IMR-90 (cell line): ENCODE measurements around the gene SLC7A10. TPM values are rescaled to one million over a fixed set of nuclear protein-coding genes. Genes with fewer than 3 reads are reported as not detected.

Experiments
- ATAC-seq: fragments of 200-7000 bp; cut with Tn5 transposase; 2 replicates; pipeline ENCODE4 v1.9.1; 2020; ENCODE audit warnings: low read depth, mild to moderate bottlenecking, moderate library complexity
- BruUV-seq: library from RNA; stranded (reverse); fragments of 400-500 nt; replicated peaks from 2 replicates; lab custom pipeline; 2021; lab: Mats Ljungman, UMichigan
- CTCF ChIA-PET: fragments of 300-600 bp; formaldehyde crosslinking; extraction: SDS; loops from one replicate; lab custom pipeline; 2021; ENCODE audit warnings: antibody characterized with exemption; lab: Yijun Ruan, JAX
- POLR2A ChIA-PET: fragments of 300-600 bp; sonication (Branson Sonifier 250); formaldehyde crosslinking; loops from one replicate; lab custom pipeline; 2022; ENCODE audit warnings: antibody characterized with exemption; ENCODE audit not compliant: unreplicated experiment; lab: Charles Lee
- DNase-seq: peaks from one replicate; pipeline ENCODE4 v3.0.0; 2013
- H2AFZ ChIP-seq: replicated peaks from 2 replicates; pipeline ENCODE3; 2013; ENCODE audit warnings: low read length, mild to moderate bottlenecking; ENCODE audit not compliant: poor library complexity
- H2AK5ac ChIP-seq: 2 replicates; pipeline ENCODE4 v1.6.1; 2013; ENCODE audit warnings: low read depth, low read length, inconsistent platforms
- H2AK9ac ChIP-seq: replicated peaks from 2 replicates; pipeline ENCODE3; 2013; ENCODE audit warnings: mild to moderate bottlenecking, low read depth, low read length, moderate library complexity; ENCODE audit not compliant: poor library complexity
- H2BK120ac ChIP-seq: 2 replicates; pipeline ENCODE4 v1.6.1; 2013; ENCODE audit warnings: low read depth, low read length, inconsistent platforms
- H2BK15ac ChIP-seq: 3 replicates; pipeline ENCODE4 v1.6.1; 2013; ENCODE audit warnings: low read depth, low read length, inconsistent platforms
- H2BK20ac ChIP-seq: 2 replicates; pipeline ENCODE4 v1.6.1; 2013; ENCODE audit warnings: low read depth, mild to moderate bottlenecking, inconsistent platforms, low read length, moderate library complexity
- H2BK5ac ChIP-seq: 2 replicates; pipeline ENCODE4 v1.6.1; 2013; ENCODE audit warnings: mild to moderate bottlenecking, low read depth, low read length, inconsistent platforms; ENCODE audit not compliant: poor library complexity, severe bottlenecking
- H3K14ac ChIP-seq: replicated peaks from 2 replicates; pipeline ENCODE4 v1.6.1; 2013; ENCODE audit warnings: low read depth, low read length, inconsistent platforms
- H3K18ac ChIP-seq: 2 replicates; pipeline ENCODE4 v1.6.1; 2013; ENCODE audit warnings: low read depth, low read length, control low read depth
- H3K23ac ChIP-seq: 2 replicates; pipeline ENCODE4 v1.6.1; 2013; ENCODE audit warnings: low read depth, low read length, inconsistent platforms
- H3K27ac ChIP-seq: 2 replicates; pipeline ENCODE4 v1.5.1; 2013; ENCODE audit warnings: mild to moderate bottlenecking, control low read depth, low read length; ENCODE audit not compliant: insufficient read depth
- H3K27me3 ChIP-seq: 2 replicates; pipeline ENCODE4 v1.6.1; 2013; ENCODE audit warnings: low read length; ENCODE audit not compliant: control insufficient read depth, insufficient read depth
- H3K36me3 ChIP-seq: 2 replicates; pipeline ENCODE4 v1.6.1; 2013; ENCODE audit warnings: low read length, mixed read lengths; ENCODE audit not compliant: control insufficient read depth, insufficient read depth
- H3K4ac ChIP-seq: 2 replicates; pipeline ENCODE4 v1.6.1; 2013; ENCODE audit warnings: low read depth, low read length, inconsistent platforms
- H3K4me1 ChIP-seq: 2 replicates; pipeline ENCODE4 v1.6.1; 2013; ENCODE audit warnings: low read length, mixed read lengths; ENCODE audit not compliant: control insufficient read depth, insufficient read depth
- H3K4me2 ChIP-seq: 2 replicates; pipeline ENCODE4 v1.6.1; 2013; ENCODE audit warnings: low read depth, mild to moderate bottlenecking, control low read depth, low read length, moderate library complexity
- H3K4me3 ChIP-seq: 2 replicates; pipeline ENCODE4 v1.5.1; 2013; ENCODE audit warnings: low read depth, mild to moderate bottlenecking, control low read depth, low read length, moderate library complexity; ENCODE audit not compliant: insufficient read depth
- H3K56ac ChIP-seq: 2 replicates; pipeline ENCODE4 v1.6.1; 2013; ENCODE audit warnings: low read length, inconsistent platforms; ENCODE audit not compliant: insufficient read depth; ENCODE audit errors: extremely low read depth
- H3K79me1 ChIP-seq, 2 experiments: 2 replicates each; pipeline ENCODE4 v1.6.1; 2013; ENCODE audit warnings: low read length in 2 of 2, inconsistent platforms in 1 of 2, low read depth in 1 of 2
- H3K9ac ChIP-seq: 2 replicates; pipeline ENCODE4 v1.6.1; 2013; ENCODE audit warnings: low read depth, low read length, control low read depth
- H3K9me1 ChIP-seq: 2 replicates; pipeline ENCODE4 v1.6.1; 2013; ENCODE audit warnings: low read length, inconsistent platforms; ENCODE audit not compliant: insufficient read depth
- H3K9me3 ChIP-seq: 2 replicates; pipeline ENCODE4 v1.6.1; 2013; ENCODE audit warnings: low read length; ENCODE audit not compliant: control insufficient read depth, insufficient read depth
- H4K20me1 ChIP-seq: 2 replicates; pipeline ENCODE4 v1.6.1; 2013; ENCODE audit warnings: low read length, inconsistent platforms; ENCODE audit not compliant: insufficient read depth
- H4K5ac ChIP-seq: 2 replicates; pipeline ENCODE4 v1.6.1; 2013; ENCODE audit warnings: mild to moderate bottlenecking, low read depth, low read length, control low read depth
- H4K8ac ChIP-seq, 2 experiments: 2 replicates each; pipeline ENCODE4 v1.6.1; 2013; ENCODE audit warnings: low read depth in 2 of 2, low read length in 2 of 2, control low read depth in 1 of 2, inconsistent platforms in 1 of 2
- H4K91ac ChIP-seq: 2 replicates; pipeline ENCODE4 v1.6.1; 2013; ENCODE audit warnings: low read depth, low read length, inconsistent platforms; ENCODE audit not compliant: insufficient read depth
- CHD1 ChIP-seq: IDR thresholded peaks from 2 replicates; pipeline ENCODE4 v1.6.1; 2012; ENCODE audit warnings: low read depth, low read length, improper control_type of control experiment
- CTCF ChIP-seq: conservative IDR thresholded peaks from 2 replicates; pipeline ENCODE4 v1.5.1; 2012; ENCODE audit warnings: mild to moderate bottlenecking, low read depth, low read length, improper control_type of control experiment
- MAFK ChIP-seq: IDR thresholded peaks from 2 replicates; pipeline ENCODE4 v1.6.1; 2012; ENCODE audit warnings: low read depth, low read length, improper control_type of control experiment
- MAZ ChIP-seq: IDR thresholded peaks from 2 replicates; pipeline ENCODE4 v1.6.1; 2012; ENCODE audit warnings: low read depth, mild to moderate bottlenecking, low read length, improper control_type of control experiment, moderate library complexity, borderline replicate concordance
- MXI1 ChIP-seq: IDR thresholded peaks from 2 replicates; pipeline ENCODE4 v1.6.1; 2012; ENCODE audit warnings: low read depth, mild to moderate bottlenecking, low read length, moderate library complexity, borderline replicate concordance
- RFX5 ChIP-seq: IDR thresholded peaks from 2 replicates; pipeline ENCODE4 v1.8.0; 2012; ENCODE audit warnings: low read depth, mild to moderate bottlenecking, low read length, moderate library complexity
- WGBS, 2 experiments: methylation state at CpG; one replicate each; pipeline versions ENCODE4 v1.1.5 to v1.1.7; 2013; ENCODE audit warnings: missing lambda C conversion rate in 2 of 2; ENCODE audit not compliant: insufficient read length in 1 of 2; ENCODE audit errors: extremely low coverage in 2 of 2; 5-methylcytosine and 5-hydroxymethylcytosine counted together
- dilution Hi-C: fragments of 300-500 bp; cut with HindIII; formaldehyde crosslinking; loops from one replicate; pipeline ENCODE4 v1.14.3; 2018; ENCODE audit warnings: low sequenced_read_pairs; ENCODE audit not compliant: unreplicated experiment
- in situ Hi-C: fragments of 300-500 bp; cut with MboI; formaldehyde crosslinking; loops from 3 replicates; pipeline ENCODE4 v1.14.3; 2019; ENCODE audit warnings: low sequenced_read_pairs, inconsistent platforms, mixed read lengths
- intact Hi-C: fragments of 100-400 bp; cut with micrococcal nuclease; formaldehyde crosslinking; loops from 2 replicates; pipeline ENCODE4 v1.10.0; 2022
- polyA plus RNA-seq, 3 experiments: library from polyadenylated mRNA; depleted of rRNA; stranded (reverse); fragments of >200 nt; gene quantifications; 2 replicates each; pipeline ENCODE4 v1.2.3, GENCODE V29; 2012; ENCODE audit warnings: low replicate concordance in 1 of 3
- total RNA-seq: library from RNA; depleted of rRNA; stranded (reverse); fragments of >200 nt; gene quantifications from 2 replicates; pipeline ENCODE4 v1.2.3, GENCODE V29; 2012
- TF ChIP-seq, protein P1 (sequence below): fragments of 150-350 bp; IDR thresholded peaks from 2 replicates; pipeline ENCODE4 v1.6.1; 2017; ENCODE audit warnings: mild to moderate bottlenecking, antibody characterized with exemption, low read length, low read depth

SLC7A10 gene
- total and polyA plus RNA-seq, 2 of the 4 experiments (the other 2 are of a cell fraction) = not detected

DNA sequence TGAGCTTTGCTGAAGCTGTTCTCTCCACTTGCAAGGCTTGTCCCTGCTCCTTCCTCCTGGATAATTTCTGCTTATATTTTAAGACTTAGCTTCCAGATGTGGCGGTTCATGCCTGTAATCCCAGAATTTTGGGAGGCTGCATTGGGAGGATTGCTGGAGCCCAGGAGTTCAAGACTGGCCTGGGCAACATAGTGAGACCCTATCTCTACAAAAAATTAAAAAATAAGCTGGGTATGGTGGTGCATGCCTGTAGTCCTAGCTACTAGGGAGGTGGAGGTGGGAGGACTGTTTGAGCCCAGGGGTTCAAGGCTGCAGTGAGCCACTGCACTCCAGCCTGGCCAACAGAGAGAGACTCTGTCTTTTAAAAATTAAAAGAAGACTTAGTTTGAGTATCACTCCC, 45.1 kb upstream of the SLC7A10 start (continued):
- TF ChIP-seq RFX5 = no peak
- TF ChIP-seq CHD1 = no peak
- no peak for TF ChIP-seq CTCF

DNA sequence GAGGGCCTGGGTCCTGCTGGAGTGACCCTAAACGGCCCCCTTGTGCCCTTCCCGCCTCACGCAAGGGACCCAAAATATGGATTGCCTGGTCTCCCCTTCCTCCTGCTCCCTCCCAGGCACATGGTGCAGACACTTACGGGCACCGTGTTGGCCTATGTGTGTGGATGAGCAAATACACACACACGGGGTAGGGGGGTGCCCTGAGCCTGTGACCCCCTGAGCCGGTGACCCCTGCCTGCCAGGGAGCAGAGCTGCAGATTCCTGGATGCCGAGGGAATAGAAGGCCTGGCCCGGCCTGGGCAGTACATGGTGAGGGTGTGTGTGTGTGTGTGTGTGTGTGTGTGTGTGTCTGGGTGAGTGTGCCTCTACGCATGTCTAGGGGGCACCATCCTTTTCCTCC, 43.4 kb upstream of the SLC7A10 start:
- Histone ChIP-seq H3K23ac (no peak overlapping the region), H2BK15ac (no peak overlapping the region), H2AFZ (no peak overlapping the region), H4K8ac (no peak overlapping the region), H3K27ac (no peak overlapping the region), H3K4me1 (no peaks in the 10 kb centered on the region), H3K36me3 (no peaks in the 10 kb centered on the region), H3K27me3 (peaks cover 16% of the 10 kb centered on the region; the same call in 1 of the 2 replicates), H3K56ac (no peak overlapping the region), H3K9me3 (no peaks in the 10 kb centered on the region), H2AK5ac (no peak overlapping the region), H2BK5ac (no peak overlapping the region), H3K9me1 (no peaks in the 10 kb centered on the region), H3K9ac (no peak overlapping the region), H3K4me3 (no peak overlapping the region), H4K5ac (no peak overlapping the region), H3K18ac (no peak overlapping the region), H2BK120ac (no peak overlapping the region), H4K91ac (no peak overlapping the region), H2BK20ac (no peak overlapping the region), H3K4me2 (no peak overlapping the region), H4K20me1 (no peaks in the 10 kb centered on the region), H2AK9ac (no peak overlapping the region), H3K4ac (no peak overlapping the region), H3K79me1 (no peaks in the 10 kb centered on the region), H3K14ac (no peak overlapping the region)
- in situ Hi-C loops (no loop called here), dilution Hi-C loops (no loop called here), intact Hi-C loops (no loop called here)
- no CpG with 5 or more reads among the region's 10 CpGs for WGBS, 2 experiments
- ChIA-PET POLR2A (no interaction called here), CTCF (no interaction called here)
- no TSS peak for BruUV-seq
- DNase-seq = no peak
- no peak for ATAC-seq
- TF ChIP-seq CHD1 (no peak), MAZ (no peak), MXI1 (no peak), MAFK (no peak), RFX5 (no peak)
- TF ChIP-seq, protein P1, sequence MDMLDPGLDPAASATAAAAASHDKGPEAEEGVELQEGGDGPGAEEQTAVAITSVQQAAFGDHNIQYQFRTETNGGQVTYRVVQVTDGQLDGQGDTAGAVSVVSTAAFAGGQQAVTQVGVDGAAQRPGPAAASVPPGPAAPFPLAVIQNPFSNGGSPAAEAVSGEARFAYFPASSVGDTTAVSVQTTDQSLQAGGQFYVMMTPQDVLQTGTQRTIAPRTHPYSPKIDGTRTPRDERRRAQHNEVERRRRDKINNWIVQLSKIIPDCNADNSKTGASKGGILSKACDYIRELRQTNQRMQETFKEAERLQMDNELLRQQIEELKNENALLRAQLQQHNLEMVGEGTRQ = no peak
